Renal cortical epithelial cell (primary cell): ENCODE data around the gene RPL26. TPM values are rescaled to one million over a fixed set of nuclear protein-coding genes. Genes with fewer than 3 reads are reported as not detected.
A peak's percentile ranks its signal among the peaks of the same experiment; 100 is the strongest.
"Not testable (repeated sequence)": the region's sequence is repeated elsewhere in the genome, so short reads cannot be mapped to it uniquely, and the experiment has no call there.

Experiments
- DNase-seq: peaks from one replicate; pipeline ENCODE4 v3.0.0-alpha.2; 2011; ENCODE audit warnings: low read depth
- total RNA-seq: library from RNA; depleted of rRNA; stranded (reverse); fragments of >200 nt; gene quantifications from 2 replicates; pipeline ENCODE4 v1.2.3, GENCODE V29; 2014

The RPL26 gene
- total RNA-seq, 1 donor from 2014 or later: 4,087 TPM

DNA sequence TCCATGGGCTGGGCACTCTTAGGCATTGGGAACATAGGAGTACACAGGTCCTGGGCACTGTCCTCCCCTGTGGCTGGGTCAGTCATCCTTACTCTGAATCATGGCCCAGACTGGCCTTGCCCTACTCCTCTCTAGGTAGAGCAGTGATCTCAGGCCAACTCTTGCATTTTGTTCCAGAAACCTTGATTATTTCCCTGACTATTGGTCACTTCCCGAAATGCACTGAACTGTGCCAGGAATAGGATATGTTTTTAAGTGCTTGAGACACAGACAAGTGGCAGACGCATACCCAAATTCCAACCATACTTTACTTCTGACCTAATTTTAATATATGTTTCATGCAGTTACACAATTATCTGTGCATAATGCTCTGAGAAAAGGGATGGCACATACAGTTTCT lies 16.8 kb downstream of the RPL26 start:
- DNase-seq: peak; percentile 15

DNA sequence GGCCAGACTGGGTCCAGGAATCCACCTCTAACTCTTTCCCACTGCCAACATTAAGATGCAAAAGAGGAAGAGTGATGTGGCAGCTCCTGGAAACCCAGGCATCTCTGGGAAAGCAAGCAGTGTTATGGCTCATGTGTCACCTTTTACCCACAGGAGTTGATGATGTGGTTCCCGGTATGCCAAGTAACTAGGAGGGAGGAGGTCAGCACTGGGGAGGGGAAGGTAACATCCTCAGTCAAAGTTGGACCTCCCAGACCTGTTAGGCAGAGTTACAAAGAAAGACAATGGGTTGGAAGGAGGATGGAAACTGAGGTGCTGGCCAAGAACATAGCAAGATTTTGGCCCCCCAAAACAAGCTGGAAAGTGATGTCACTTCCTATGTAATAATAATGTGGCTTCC lies 17.9 kb downstream of the RPL26 start:
- DNase-seq: peak; percentile 48

DNA sequence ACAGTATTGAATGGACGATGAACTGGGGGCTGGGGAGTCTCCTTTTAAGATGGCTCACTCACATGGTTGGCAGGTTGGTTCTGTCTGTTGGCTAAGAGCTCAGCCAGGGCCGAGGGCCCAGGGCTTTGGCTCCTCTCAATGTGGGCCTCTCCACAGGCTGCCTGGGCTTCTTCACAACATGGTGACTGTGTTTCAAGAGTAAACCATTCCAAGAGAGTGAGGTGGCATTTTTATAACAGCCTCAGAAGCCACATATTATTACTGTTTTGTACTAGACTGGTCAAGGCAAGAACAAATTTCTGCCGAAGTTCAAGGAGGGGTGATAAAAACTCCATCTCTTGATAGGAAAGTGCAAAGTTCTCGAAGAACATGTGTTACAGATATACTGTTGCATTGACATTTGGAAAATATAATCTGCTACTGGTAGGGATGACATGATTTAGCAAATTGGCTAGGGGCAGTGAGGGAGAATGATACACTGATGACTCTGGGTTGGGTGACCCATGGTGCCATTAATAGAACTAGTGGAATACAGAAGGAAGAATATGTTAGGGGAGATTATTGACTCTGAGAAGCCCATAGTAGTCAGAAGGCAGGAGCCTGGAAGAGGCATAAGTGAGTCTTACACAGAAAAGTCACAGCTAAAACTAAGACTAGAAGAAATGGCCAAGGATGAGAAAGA lies 20.2 kb downstream of the RPL26 start:
- no peak for DNase-seq

DNA sequence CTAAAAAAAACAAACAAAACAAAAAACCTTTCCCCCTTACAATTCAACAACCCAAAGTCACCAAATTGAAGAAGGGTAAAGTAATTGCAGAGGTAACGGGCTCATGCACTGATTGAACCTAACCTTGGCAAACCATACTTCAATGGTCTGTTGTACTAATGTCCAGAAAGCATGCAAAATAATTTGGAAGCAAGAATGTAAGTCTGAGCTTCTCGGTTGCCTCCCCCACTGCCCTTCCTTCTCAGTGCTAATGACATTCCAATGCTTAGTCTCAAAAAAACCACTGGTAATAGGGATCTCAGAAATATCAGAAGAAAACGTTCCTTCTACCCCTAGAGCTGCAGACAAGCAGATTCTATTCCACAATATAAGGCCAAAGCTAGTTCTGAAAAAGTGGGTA lies 22.2 kb downstream of the RPL26 start:
- DNase-seq: no peak

DNA sequence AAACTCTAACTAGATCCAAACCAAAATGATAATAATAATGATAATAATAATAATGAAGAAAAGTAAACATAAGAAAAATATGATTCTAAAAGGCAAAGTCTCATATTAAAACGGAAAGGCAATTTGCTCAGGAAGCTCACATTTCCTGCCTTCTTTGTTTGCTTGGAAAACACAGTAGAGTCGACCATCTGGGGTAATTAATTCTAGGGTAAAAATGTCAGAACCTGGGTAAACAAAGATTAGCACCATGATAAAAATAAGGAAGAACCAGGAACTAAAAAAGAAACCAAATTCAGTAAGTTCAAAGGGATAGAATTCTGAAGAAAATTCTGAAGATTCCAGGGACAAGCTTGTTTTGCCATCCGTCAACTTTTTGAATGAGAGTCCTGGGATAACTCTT lies 22.7 kb downstream of the RPL26 start:
- no peak for DNase-seq

DNA sequence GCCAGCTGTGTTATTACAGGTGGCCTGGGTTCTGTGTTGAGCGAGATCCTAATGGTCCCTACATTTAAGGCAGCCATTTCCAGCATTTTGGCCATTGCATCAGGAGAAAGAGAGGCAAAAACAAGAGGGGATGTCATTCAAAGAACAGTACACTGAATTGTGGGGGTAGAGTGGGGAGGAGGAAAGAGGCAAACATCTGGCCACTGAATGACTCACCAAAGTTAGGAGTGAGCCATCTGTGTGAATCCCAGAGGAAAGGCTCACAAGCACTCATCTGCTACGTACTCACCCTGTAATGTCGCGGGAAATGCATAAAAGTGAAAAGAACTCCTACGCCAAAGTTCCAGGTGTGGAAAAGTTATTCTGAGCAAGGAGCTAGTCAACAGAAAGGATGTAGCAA lies 23.2 kb downstream of the RPL26 start:
- peak; percentile 28 for DNase-seq

DNA sequence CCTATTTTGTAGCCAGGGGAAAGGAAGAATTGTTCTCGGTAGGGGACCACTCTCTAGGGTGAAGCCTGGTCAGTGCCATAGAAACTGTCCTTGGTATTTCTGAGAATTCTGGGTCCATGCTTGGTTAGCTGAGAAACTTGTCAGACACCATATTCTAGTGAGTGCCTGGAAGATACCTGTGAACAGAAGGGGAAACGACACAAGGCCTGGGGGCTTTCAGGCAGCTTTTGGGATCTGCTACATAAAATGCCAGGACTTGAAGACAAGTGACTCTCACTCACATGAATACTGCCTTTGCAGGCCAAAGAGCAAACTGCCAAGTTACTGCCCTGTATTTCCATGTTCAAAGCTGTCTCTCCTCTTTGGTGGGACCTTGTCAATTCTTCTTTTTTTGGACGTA lies 25.1 kb downstream of the RPL26 start:
- no peak for DNase-seq

DNA sequence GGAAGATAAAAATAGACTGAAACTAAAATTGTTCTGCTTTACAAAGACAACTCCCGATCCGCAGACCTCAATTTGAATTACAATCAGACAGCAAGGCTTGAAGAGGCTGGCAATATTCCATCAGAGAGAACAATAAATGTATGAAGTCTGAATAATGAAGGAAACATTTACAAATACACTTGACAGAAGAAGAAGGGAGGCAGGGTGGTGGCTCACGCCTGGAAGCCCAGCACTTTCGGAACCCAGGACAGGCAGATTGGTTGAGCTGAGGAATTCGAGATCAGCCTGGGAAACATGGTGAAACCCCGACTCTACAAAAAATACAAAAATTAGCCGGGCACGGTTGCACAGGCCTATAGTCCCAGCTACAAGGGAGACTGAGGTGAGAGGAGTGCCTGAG lies 28.8 kb downstream of the RPL26 start:
- DNase-seq: no peak

DNA sequence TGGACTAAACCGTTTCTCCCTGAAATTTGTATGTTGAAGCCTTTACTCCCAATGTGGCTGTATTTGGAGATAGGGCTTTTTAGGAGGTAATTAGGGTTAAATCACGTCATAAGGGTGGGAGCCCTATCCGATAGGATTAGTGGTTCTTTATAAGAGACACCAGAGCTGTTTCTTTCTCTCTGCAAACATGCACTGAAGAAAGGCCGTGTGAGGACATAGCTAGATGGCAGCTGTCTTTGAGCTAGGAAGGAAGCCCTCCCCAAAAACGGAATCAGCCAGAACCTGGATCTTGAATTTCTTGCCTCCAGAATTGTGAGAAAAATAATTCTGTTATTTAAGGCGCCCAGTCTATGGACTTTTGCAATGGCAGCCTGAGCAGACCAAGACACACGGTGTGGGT lies 29.3 kb downstream of the RPL26 start:
- no peak for DNase-seq

DNA sequence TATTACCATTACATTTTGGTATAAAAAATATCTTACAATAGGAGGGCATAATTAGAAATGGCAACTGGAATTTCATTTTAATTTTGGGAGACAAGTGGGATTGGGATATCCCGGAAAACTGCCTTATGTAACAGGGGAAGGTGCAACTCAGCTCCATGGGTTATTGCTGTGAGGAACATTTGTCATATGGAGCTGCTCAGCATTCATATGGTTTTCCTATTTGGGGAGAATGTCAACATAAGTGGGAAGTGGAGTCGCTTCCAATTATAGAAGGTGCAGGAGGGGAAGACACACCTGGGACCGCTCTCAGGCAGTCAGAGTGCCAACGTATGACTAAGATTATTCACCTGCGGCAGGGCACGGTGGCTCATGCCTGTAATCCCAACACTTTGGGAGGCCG lies 32.7 kb downstream of the RPL26 start:
- no peak for DNase-seq

DNA sequence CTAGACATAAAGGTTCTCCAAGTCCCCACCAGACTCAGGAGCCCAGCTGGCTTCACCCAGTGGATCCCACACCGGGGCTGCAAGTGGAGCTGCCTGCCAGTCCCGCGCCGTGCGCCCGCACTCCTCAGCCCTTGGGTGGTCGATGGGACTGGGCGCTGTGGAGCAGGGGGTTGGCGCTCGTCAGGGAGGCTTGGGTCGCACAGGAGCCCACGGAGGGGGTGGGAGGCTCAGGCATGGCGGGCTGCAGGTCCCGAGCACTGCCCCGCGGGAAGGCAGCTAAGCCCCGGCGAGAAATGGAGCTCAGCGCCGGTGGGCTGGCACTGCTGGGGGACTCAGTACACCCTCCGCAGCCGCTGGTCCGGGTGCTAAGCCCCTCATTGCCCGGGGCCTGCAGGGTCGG lies 36.0 kb downstream of the RPL26 start:
- not testable (repeated sequence) for DNase-seq

DNA sequence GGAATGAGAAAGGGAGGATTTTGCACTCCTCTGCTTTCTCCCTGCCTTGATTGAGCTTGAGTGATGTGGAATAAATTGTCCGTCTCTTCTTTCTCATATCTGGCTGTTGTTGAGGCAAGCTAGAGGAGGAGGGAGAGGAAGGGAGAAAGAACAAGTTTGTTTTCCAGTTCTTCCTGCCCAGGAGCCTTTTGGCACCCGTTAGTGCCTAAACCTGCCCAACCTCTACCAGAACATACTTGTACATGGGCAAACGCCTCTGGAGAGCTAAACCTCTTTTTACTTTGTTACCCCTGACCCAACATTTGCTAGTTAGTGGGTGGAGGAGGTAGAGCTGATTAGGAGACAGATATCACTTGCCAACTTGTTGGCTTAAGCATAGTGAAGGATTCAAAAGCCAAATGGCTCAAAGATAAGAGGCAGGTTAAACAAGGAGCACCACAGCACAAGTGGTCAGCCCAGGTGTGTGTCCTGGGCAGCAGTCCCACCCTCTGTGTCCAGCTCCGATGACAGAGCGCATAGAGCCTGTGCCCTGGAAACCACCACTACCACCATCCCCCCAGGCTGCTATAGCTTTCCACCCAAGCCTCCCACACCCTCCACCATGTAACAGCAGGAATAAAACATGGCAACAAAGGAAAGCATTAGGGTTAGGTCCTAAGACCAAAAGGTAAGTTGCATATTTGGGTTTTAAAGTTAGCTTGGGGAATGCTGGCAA lies 36.9 kb downstream of the RPL26 start:
- DNase-seq: no peak

DNA sequence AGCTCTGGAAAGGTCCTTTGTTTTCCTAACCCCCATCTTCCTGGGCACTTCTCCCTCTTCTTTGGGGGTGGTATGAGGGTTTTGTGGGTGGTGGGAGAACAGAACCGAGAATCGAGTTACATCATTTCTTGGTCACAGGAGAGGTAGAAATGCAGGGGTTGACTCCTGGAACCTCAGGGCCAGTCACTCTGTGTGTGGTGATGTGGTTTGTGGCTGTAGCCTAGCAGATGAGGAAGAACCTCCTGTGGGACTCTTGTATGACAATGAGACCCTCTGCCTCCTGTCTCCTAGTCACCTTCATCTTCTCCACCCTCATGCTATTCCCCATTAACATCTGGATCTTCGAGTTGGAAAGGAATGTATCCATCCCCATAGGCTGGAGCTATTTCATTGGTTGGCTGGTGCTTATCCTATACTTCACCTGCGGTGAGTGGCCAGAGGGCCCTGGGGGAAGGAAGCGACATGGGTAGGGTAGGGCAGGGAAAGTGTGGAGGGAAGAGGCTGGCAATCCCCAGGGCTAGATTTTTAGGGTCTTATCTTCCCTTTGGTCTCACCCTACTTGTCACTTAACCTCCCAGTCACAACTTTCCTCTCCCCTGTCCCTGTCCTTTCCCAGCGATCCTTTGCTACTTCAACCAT lies 37.8 kb downstream of the RPL26 start:
- DNase-seq: no peak

DNA sequence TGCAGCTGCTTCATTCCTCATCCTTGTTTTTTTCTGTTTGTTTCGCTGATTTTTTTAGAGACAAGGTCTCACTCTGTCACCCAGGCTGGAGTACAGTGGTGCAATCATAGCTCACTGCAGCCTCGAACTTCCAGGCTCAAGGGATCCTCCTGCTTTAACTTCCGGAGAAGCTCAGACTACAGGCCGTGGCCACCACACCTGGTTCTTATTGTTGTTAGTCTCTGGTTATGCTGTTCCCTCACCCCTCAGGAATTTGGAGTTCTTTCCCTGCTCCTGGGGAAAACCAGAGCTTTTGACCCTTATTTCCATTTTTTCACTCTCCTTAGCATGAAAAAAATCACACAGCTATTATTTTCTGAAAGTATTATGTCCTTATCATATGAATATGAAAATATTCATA lies 41.5 kb downstream of the RPL26 start:
- no peak for DNase-seq

DNA sequence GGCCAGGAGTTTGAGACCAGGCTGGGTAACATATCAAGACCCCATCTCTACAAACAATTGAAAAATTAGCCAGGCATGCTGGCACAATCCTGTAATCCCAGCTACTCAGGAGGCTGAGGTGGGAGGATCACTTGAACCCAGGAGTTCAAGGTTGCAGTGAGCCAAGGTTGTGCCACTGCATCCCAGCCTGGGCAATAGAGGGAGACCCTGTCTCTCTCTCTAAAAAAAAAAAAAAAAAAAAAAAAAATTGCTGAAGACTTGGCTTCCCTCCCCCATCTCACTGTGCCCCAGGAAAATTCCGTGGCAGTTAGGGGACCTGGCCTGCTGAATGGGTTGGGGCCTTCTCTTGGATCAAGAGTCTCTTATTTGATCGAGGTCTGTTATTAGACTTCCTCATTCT lies 43.5 kb downstream of the RPL26 start, which contains the start of gene ODF4:
ODF4 (plus strand) TSS at position 301 of the 400 bp plus-strand sequence. CDS start 212 bp downstream, outside the sequence.
- DNase-seq: no peak

DNA sequence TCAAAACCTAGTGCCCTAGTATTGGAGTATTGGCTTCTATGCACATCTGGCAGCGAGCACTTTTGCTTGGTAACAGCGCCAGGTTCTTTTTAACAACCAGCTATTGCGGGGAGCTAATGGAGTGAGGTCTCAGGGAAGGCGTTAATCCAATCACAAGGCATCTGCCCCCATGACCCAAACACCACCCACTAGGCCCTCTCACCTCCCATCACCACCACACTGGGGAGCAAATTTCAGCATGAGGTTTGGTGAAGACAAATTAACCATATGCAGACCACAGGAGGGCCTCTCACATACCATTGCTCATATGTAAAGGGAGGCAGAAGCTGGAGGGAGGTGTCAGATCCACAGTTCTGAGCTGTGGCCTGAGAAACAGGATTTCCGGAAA lies 44.2 kb downstream of the RPL26 start:
- no peak for DNase-seq

DNA sequence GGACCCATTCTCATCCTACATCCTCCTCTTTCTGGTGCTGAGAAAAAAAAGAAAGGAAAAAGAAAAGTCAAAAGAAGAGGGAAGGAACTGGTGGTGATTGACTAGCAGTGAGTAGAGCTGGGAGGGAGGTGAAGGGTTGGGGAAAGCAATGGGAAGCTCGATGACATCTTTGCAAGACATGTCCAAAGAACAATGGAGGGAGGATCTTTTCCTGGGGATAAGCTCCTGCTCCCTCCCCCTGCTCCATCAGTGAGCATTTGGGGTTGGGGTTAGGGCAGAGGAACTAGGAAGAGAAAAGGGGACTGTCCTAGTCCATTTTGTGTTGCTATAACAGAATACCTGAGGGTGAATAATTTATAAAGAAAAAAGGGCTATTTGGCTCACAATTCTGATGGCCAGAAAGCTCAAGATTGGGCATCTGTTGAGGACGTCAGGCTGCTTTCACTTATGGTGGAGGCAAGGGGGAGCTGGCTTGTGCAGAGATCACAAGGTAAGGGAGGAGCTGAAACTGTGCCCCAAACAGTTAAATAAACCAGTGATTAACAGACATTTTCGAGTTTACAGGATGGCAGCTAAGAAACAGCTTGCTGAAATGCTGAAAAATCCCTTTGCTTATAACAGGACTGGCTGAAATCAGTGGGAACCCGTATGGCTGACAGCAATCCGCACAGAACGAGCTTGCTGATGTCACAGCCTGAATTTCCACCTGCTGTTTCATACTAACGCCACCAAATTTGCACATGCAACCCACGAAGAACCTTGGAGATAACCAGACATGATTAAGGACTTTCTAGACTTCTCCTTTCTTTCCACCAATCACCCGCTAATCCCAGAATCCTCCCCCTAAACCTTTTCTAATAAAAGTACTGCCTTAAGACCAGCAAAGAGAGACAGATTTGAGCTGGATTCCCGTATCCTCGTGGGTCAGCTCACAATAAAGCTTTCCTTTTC lies 44.9 kb downstream of the RPL26 start:
- no peak for DNase-seq

DNA sequence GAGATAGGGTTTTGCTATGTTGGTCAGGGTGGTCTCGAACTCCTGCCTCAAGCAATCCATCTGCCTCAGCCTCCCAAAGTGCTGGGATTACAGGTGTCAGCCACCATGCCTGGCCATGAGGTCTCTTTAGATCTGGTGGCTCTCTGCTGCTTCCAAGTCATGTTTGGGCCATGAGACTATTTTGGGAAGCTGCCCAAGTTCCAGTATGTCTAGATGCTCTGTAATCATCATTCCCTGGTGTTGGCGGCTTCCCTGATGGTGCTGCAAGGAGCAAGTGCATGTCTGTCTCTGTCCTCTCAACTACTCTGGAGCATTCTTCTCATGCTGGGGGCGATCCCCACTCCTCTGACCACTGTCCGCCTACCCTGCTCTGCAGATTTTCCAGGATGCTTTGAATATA lies 49.7 kb downstream of the RPL26 start:
- no peak for DNase-seq

DNA sequence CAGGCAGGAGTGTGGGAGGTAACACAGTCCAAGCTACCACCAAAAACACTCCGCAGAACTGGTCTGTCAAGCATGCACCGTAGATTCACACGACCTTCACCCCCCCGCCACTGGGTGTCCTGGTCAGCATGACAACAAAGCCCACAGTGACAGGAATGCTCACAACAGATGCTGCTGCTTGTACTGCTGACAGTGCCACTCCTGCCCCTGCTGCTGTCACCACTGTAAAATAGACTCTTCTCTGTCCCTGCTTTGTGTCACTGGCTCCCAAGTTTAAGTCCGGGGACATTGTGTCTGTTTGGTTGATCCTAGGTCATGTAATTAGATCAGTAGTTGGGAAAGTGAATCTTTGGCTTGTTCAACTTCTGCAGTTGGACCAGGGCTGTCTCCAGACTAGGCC lies 50.3 kb downstream of the RPL26 start:
- no peak for DNase-seq

DNA sequence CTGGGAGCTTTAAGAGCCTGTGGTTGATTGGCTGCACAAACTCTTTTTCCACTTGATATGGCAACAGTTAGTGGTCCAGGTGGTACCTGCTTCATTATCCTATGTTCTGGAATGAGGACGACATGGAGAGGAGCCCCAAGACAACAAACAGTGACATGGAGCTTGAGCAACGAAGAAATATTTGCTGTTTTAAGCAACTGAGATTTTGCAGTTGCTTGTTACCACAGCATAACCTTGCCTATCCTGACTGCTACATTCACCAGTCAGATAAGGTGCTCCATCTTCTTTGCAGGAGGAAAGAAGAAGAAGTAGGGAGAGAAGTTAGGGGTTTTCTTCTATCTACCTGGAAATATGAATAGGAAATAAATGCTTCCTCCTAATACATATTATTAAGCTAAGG lies 50.9 kb downstream of the RPL26 start:
- DNase-seq: no peak
